NCI-H146 treated with DMSO at 0.1 percent for 48 hours (cell line): ENCODE data around the gene SCYGR2.

ENCODE experiments used
- DNase-seq: peaks from one replicate; lab custom pipeline; 2025; ENCODE audit not compliant: unreplicated experiment; lab: John Stamatoyannopoulos, UW

SCYGR2 gene

GRCh38 chr2:227612546-227613271 lies 14.0 kb downstream of the SCYGR2 start:
- no peak for DNase-seq

GRCh38 chr2:227613272-227613660 lies 14.6 kb downstream of the SCYGR2 start:
- no peak for DNase-seq

- no peak for DNase-seq
Measured at GRCh38 chr2:227614246-227614645, 15.6 kb downstream of the SCYGR2 start.

- no peak for DNase-seq
Measured at GRCh38 chr2:227614740-227615139, 16.0 kb downstream of the SCYGR2 start, which contains the start of gene SCYGR3. TSS of gene SCYGR3 (minus strand) at chr2:227614840. CDS start at chr2:227614840, 0 bp downstream.

GRCh38 chr2:227615181-227615580 lies 16.5 kb downstream of the SCYGR2 start:
- DNase-seq, result no peak

GRCh38 chr2:227615906-227616305 lies 17.2 kb downstream of the SCYGR2 start:
- DNase-seq, result no peak

- no peak for DNase-seq
Measured at GRCh38 chr2:227616631-227617030, 17.9 kb downstream of the SCYGR2 start.

- no peak for DNase-seq
Measured at GRCh38 chr2:227617316-227618230, 18.9 kb downstream of the SCYGR2 start, which contains the start of gene SCYGR4. TSS of gene SCYGR4 (plus strand) at chr2:227617498. CDS start at chr2:227617498, 0 bp downstream.

- no peak for DNase-seq
Measured at GRCh38 chr2:227623226-227623625, 24.5 kb downstream of the SCYGR2 start.

- DNase-seq, result no peak
Measured at GRCh38 chr2:227625420-227625819, 26.7 kb downstream of the SCYGR2 start.

- no peak for DNase-seq
Measured at GRCh38 chr2:227626580-227627151, 28.0 kb downstream of the SCYGR2 start.

- no peak for DNase-seq
Measured at GRCh38 chr2:227627769-227628168, 29.1 kb downstream of the SCYGR2 start.

GRCh38 chr2:227629435-227629834 lies 30.7 kb downstream of the SCYGR2 start:
- no peak for DNase-seq

GRCh38 chr2:227630322-227630721 lies 31.6 kb downstream of the SCYGR2 start:
- DNase-seq, result no peak

- no peak for DNase-seq
Measured at GRCh38 chr2:227632827-227633226, 34.1 kb downstream of the SCYGR2 start.

GRCh38 chr2:227634201-227634600 lies 35.5 kb downstream of the SCYGR2 start:
- DNase-seq, result no peak

- DNase-seq, result no peak
Measured at GRCh38 chr2:227642656-227643055, 44.0 kb downstream of the SCYGR2 start.

GRCh38 chr2:227643990-227644551 lies 45.4 kb downstream of the SCYGR2 start:
- no peak for DNase-seq
